Measurements from ENCODE around the gene PRDM7. TPM values are rescaled to one million over a fixed set of nuclear protein-coding genes. Genes with fewer than 3 reads are reported as not detected.

PRDM7 gene
- total RNA-seq, 1 experiment from 2014 or later = not detected

- Mint-ChIP-seq H3K4me1 (no peaks in the 10 kb centered on the region), H3K4me3 (no peak overlapping the region), H3K36me3 (ENCODE audit: insufficient read depth in 1 of 3, low read depth in 3 of 3) (peaks cover 2 to 39% (median 11%) of the 10 kb centered on the region in 3 experiments; a peak in 6 of 7 replicates), H3K27ac (no peak overlapping the region), H3K27me3 (ENCODE audit: low read depth) (no peaks in the 10 kb centered on the region), H3K9me3 (no peaks in the 10 kb centered on the region)
- no peak for DNase-seq
- H2AK5ac ChIP-seq (ENCODE audit: insufficient read length, low read length) = no peak overlapping the region
- H2BK12ac ChIP-seq (ENCODE audit: insufficient read length, low read depth, low read length) = no peak overlapping the region
- no peak overlapping the region for H3K14ac ChIP-seq (ENCODE audit: insufficient read depth, low read length)
- H3K4me2 ChIP-seq (ENCODE audit: insufficient read depth, insufficient read length, low read length) = no peak overlapping the region
- no peaks in the 10 kb centered on the region for H4K20me1 ChIP-seq (ENCODE audit: control insufficient read depth, insufficient read depth, insufficient read length)
- no peak overlapping the region for H3K4ac ChIP-seq (ENCODE audit: low read depth, low read length)
- no peaks in the 10 kb centered on the region for H3K79me2 ChIP-seq (ENCODE audit: insufficient read depth, low read length)
- H3T11ph ChIP-seq (ENCODE audit: low read length) = no peak overlapping the region
- no peaks in the 10 kb centered on the region for H3K27me3 ChIP-seq (ENCODE audit: insufficient read depth, low read length)
- H3K4me1 ChIP-seq (ENCODE audit: insufficient read depth, low read length) = no peaks in the 10 kb centered on the region
- H3K18ac ChIP-seq (ENCODE audit: insufficient read length, low read depth, low read length) = no peak overlapping the region
- no peak overlapping the region for H3K27ac ChIP-seq (ENCODE audit: insufficient read length, low read depth, low read length)
- TF ChIP-seq CTCF (conservative IDR thresholded peaks at IDR 0.05) = no peak
- no CpG with 5 or more reads among the region's 22 CpGs for WGBS (ENCODE audit: extremely low coverage, insufficient read length, low lambda C conversion rate)
- H2BK20ac ChIP-seq (ENCODE audit: low read depth, low read length, poor library complexity, severe bottlenecking) = no peak overlapping the region
- no peak overlapping the region for H4K5ac ChIP-seq (ENCODE audit: insufficient read length, low read depth, low read length)
- H3K23ac ChIP-seq (ENCODE audit: insufficient read length, low read depth, low read length) = no peak overlapping the region
- H2BK5ac ChIP-seq (ENCODE audit: insufficient read length, low read length) = no peak overlapping the region
- no peak overlapping the region for H2AFZ ChIP-seq (ENCODE audit: low read length)
- no peaks in the 10 kb centered on the region for H3K79me1 ChIP-seq (ENCODE audit: insufficient read depth, low read depth, low read length, poor library complexity, severe bottlenecking)
- H2BK15ac ChIP-seq (ENCODE audit: low read depth, low read length) = no peak overlapping the region
- H3K56ac ChIP-seq (ENCODE audit: insufficient read length, low read depth, low read length) = no peak overlapping the region
- H3K9ac ChIP-seq (ENCODE audit: extremely low read depth, insufficient read length, low read length) = no peak overlapping the region
- no peaks in the 10 kb centered on the region for H3K23me2 ChIP-seq (ENCODE audit: insufficient read length, low read depth, low read length, poor library complexity, severe bottlenecking)
- H4K8ac ChIP-seq (replicated peaks; ENCODE audit: insufficient read length, low read depth, low read length) = no peak overlapping the region
- H2BK120ac ChIP-seq (ENCODE audit: low read depth, low read length, poor library complexity, severe bottlenecking) = no peak overlapping the region
- H3K9me3 ChIP-seq (ENCODE audit: control insufficient read depth, low read depth, low read length) = no peaks in the 10 kb centered on the region
- H4K91ac ChIP-seq (ENCODE audit: insufficient read length, low read depth, low read length) = no peak overlapping the region
These were observed 66.2 kb downstream of the PRDM7 start for GRCh38 chr16:90010676-90011507.

All from H9 (cell line).